Ascending aorta (tissue), 2 donors: Measurements from ENCODE around the gene FUT1. TPM values are rescaled to one million over a fixed set of nuclear protein-coding genes. Genes with fewer than 3 reads are reported as not detected.

Experiments used
- DNase-seq, 2 donors: peaks; one replicate each; pipeline ENCODE4 v3.0.0-alpha.2; 2019; ENCODE audit warnings: low spot score in 2 of 2
- H3K27ac ChIP-seq, 2 donors: fragments of 200-600 bp; sonication (generic); one replicate each; pipeline ENCODE4 v1.5.1; 2016 to 2017; ENCODE audit warnings: mild to moderate bottlenecking in 1 of 2
- H3K27me3 ChIP-seq: fragments of 200-600 bp; sonication (generic); one replicate; pipeline ENCODE4 v1.5.1; 2017
- H3K36me3 ChIP-seq, 2 donors: fragments of 200-600 bp; sonication (generic); one replicate each; pipeline ENCODE4 v1.5.1; 2016
- H3K4me1 ChIP-seq, 2 donors: fragments of 200-600 bp; sonication (generic); one replicate each; pipeline ENCODE4 v1.5.1; 2016 to 2017; ENCODE audit warnings: mild to moderate bottlenecking in 1 of 2
- H3K4me3 ChIP-seq, 2 donors: fragments of 200-600 bp; sonication (generic); one replicate each; pipeline ENCODE4 v1.5.1; 2016 to 2017; ENCODE audit warnings: mild to moderate bottlenecking in 1 of 2
- H3K9me3 ChIP-seq, 2 donors: fragments of 200-600 bp; sonication (generic); one replicate each; pipeline ENCODE4 v1.5.1; 2016
- CTCF ChIP-seq, 3 experiments: fragments of 200-600 bp in 2 of 3; fragments of 450-650 bp in 1 of 3; sonication (generic) in 2 of 3; IDR thresholded peaks; one replicate each; pipeline ENCODE4 v1.5.1; 2016 to 2019; ENCODE audit warnings: antibody characterized with exemption in 3 of 3, mild to moderate bottlenecking in 1 of 3, moderate library complexity in 1 of 3
- intact Hi-C: fragments of 100-400 bp; cut with DNase I; formaldehyde crosslinking; loops from one replicate; pipeline ENCODE4 v1.15.1; 2023
- total RNA-seq: library from RNA; depleted of rRNA; stranded (reverse); fragments of >200 nt; gene quantifications from one replicate; pipeline ENCODE4 v1.1.0, GENCODE V29; 2016

The FUT1 gene
- total RNA-seq, 1 donor from 2014 or later = 3.8 TPM

GRCh38 chr19:48737360-48737998 lies 15.0 kb downstream of the FUT1 start:
- intact Hi-C loops = loop anchor here (5.0 kb wide), 1 partner anchor 90 kb away; the partner anchor contains the start of gene CA11
- no peaks in the 10 kb centered on the region for H3K36me3 ChIP-seq

GRCh38 chr19:48735031-48735615 lies 17.3 kb downstream of the FUT1 start:
- intact Hi-C loops = loop anchor here (5.0 kb wide), 1 partner anchor 88 kb away; the partner anchor contains the start of gene CA11
- DNase-seq = no peak
- Histone ChIP-seq H3K4me3 (no peak overlapping the region), H3K36me3 (no peaks in the 10 kb centered on the region), H3K4me1 (peaks cover 5 to 9% of the 10 kb centered on the region in 2 donors), H3K27ac (no peak overlapping the region), H3K9me3 (no peaks in the 10 kb centered on the region), H3K27me3 (no peaks in the 10 kb centered on the region)
- no peak for TF ChIP-seq CTCF (IDR thresholded peaks at IDR 0.05)

More at GRCh38 chr19:48737360-48737998, 15.0 kb downstream of the FUT1 start:
- no peak for TF ChIP-seq CTCF (IDR thresholded peaks at IDR 0.05)
- DNase-seq = no peak
- no peak overlapping the region for H3K27ac ChIP-seq
- no peaks in the 10 kb centered on the region for H3K9me3 ChIP-seq
- H3K4me1 ChIP-seq = peaks cover 5 to 9% of the 10 kb centered on the region in 2 donors
- H3K4me3 ChIP-seq = no peak overlapping the region
- H3K27me3 ChIP-seq = no peaks in the 10 kb centered on the region

GRCh38 chr19:48734625-48735024 lies 17.8 kb downstream of the FUT1 start:
- DNase-seq = no peak
- intact Hi-C loops = loop anchor here (5.0 kb wide), 1 partner anchor 87 kb away; the partner anchor contains the start of gene CA11
- Histone ChIP-seq H3K27me3 (no peaks in the 10 kb centered on the region), H3K27ac (no peak overlapping the region), H3K36me3 (no peaks in the 10 kb centered on the region), H3K4me1 (peaks cover 5 to 9% of the 10 kb centered on the region in 2 donors), H3K9me3 (no peaks in the 10 kb centered on the region), H3K4me3 (no peak overlapping the region)
- TF ChIP-seq CTCF (IDR thresholded peaks at IDR 0.05) = no peak

- H3K4me1 ChIP-seq = no peaks in the 10 kb centered on the region
- no peak for TF ChIP-seq CTCF (IDR thresholded peaks at IDR 0.05)
- intact Hi-C loops = no loop called here
- H3K27me3 ChIP-seq = no peaks in the 10 kb centered on the region
- no peak for DNase-seq
- H3K9me3 ChIP-seq = no peaks in the 10 kb centered on the region
- no peak overlapping the region for H3K4me3 ChIP-seq
- no peak overlapping the region for H3K27ac ChIP-seq
- no peaks in the 10 kb centered on the region for H3K36me3 ChIP-seq
These were observed 21.0 kb downstream of the FUT1 start for GRCh38 chr19:48731452-48731851.

GRCh38 chr19:48728911-48729664 lies 23.4 kb downstream of the FUT1 start:
- Histone ChIP-seq H3K27ac (no peak overlapping the region), H3K36me3 (no peaks in the 10 kb centered on the region), H3K4me3 (no peak overlapping the region), H3K27me3 (no peaks in the 10 kb centered on the region), H3K9me3 (no peaks in the 10 kb centered on the region), H3K4me1 (peaks cover 0 to 9% of the 10 kb centered on the region in 2 donors)
- DNase-seq = no peak
- TF ChIP-seq CTCF (IDR thresholded peaks at IDR 0.05) = no peak
- intact Hi-C loops = no loop called here
